Measurements from ENCODE around the gene MYBPC3. TPM values are rescaled to one million over a fixed set of nuclear protein-coding genes. Genes with fewer than 3 reads are reported as not detected.

Gene MYBPC3
- total and polyA plus RNA-seq, 10 of the 15 experiments (the other 5 are each of a cell fraction or from before 2014, with no cell fraction given), result 0.03 to 0.08 (median 0.03) TPM; not detected in 7

DNA sequence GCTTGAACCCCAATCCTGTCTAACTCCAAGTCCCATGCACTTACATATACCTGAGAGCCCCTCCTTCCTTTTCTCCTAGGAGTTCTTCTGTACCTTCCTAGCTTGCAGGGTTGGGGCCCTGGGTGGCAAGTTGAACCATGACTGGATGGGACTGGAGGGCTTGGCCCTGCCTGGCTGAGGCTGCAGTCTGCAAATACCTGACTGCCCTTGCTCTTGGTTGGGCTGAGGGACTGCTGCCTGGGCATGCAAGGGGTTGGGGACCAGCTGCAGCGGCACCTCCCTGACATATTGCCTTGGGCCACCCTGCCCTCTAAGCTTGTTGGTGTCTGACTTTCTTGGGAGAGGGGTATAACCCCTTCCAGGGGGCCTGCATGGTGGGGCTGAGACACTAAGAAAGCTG, 46.0 kb upstream of the MYBPC3 start:
- no peaks in the 10 kb centered on the region for H4K20me1 ChIP-seq (ENCODE audit: control insufficient read depth, insufficient read depth)
- 100% methylated on average over 1 of the region's 1 CpG for WGBS (ENCODE audit: insufficient coverage, insufficient replicate concordance, low lambda C conversion rate, missing lambda C conversion rate)
- FAIRE-seq (no peak), DNase-seq (ENCODE audit: low read depth, low spot score) (no peak), ATAC-seq (no peak)
- no peak overlapping the region for H3K27ac ChIP-seq (ENCODE audit: control insufficient read depth, insufficient read depth)
- ChIA-PET CTCF (interaction anchor here (0.5 to 8.1 kb wide), 5 partner anchors 11 to 224 kb away, joined by 3 to 73 read pairs (median 5); no protein-coding TSS in a partner anchor), RAD21 (ENCODE audit: unreplicated experiment) (interaction anchor here (1.0 to 3.3 kb wide), 4 partner anchors 7 to 25 kb away, joined by 5 to 31 read pairs (median 21); partner anchors contain the start of gene SPI1), SMC1A (ENCODE audit: uncharacterized antibody, unreplicated experiment) (interaction anchor here (0.8 to 3.1 kb wide), 5 partner anchors 9 to 126 kb away, joined by 3 to 15 read pairs (median 5); no protein-coding TSS in a partner anchor), POLR2A (interaction anchor here (2.1 to 6.8 kb wide), 4 partner anchors 9 to 183 kb away, joined by 17 to 57 read pairs (median 32); partner anchors contain the start of genes DDB2 and SPI1)
- H3K4me1 ChIP-seq (ENCODE audit: control insufficient read depth, insufficient read depth, low read length), result peaks cover 46% of the 10 kb centered on the region
- H3K4me2 ChIP-seq (ENCODE audit: control insufficient read depth, insufficient read depth), result no peak overlapping the region
- H2AFZ ChIP-seq (ENCODE audit: control insufficient read depth, low read depth, low read length), result no peak overlapping the region
- TF ChIP-seq SRF (IDR thresholded peaks at IDR 0.05; ENCODE audit: low read depth in 2 of 2, low read length in 2 of 2), result no peak
- no peak for TF ChIP-seq TAF1 (IDR thresholded peaks at IDR 0.05; ENCODE audit: borderline replicate concordance, low read depth, low read length)
- TF ChIP-seq ZNF384 (IDR thresholded peaks at IDR 0.05; ENCODE audit: borderline replicate concordance, low read depth, low read length), result no peak
- no peak for TF ChIP-seq ASH2L (IDR thresholded peaks at IDR 0.05; ENCODE audit: borderline replicate concordance, low read depth)
- no peak for TF ChIP-seq SMAD5 (IDR thresholded peaks at IDR 0.05; ENCODE audit: low read depth)
- TF ChIP-seq NBN (IDR thresholded peaks at IDR 0.05), result no peak
- TF ChIP-seq RELA (IDR thresholded peaks at IDR 0.05; ENCODE audit: borderline replicate concordance, partially characterized antibody), result no peak
- TF ChIP-seq TCF12 (IDR thresholded peaks at IDR 0.05; ENCODE audit: low read depth, low read length), result no peak
- intact Hi-C loops (cut with micrococcal nuclease; ENCODE audit: unreplicated experiment) (no loop called here), in situ Hi-C loops (cut with MboI) (no loop called here)
- no peaks in the 10 kb centered on the region; the same call in 1 of the 2 replicates for H3K79me2 ChIP-seq (ENCODE audit: control insufficient read depth, insufficient read depth, low read length)
- BruUV-seq (replicated peaks), result no TSS peak
- no peaks in the 10 kb centered on the region for H3K36me3 ChIP-seq (ENCODE audit: control insufficient read depth in 2 of 2, insufficient read depth in 2 of 2, low read length in 1 of 2)
- no peak overlapping the region for H3K9ac ChIP-seq (ENCODE audit: control insufficient read depth, insufficient read depth, low read length)
- no peaks in the 10 kb centered on the region for H3K27me3 ChIP-seq (replicated peaks in 1 of 2; ENCODE audit: control insufficient read depth in 2 of 2, insufficient read depth in 2 of 2, low read length in 1 of 2)
- H3K9me3 ChIP-seq (replicated peaks; ENCODE audit: control insufficient read depth, insufficient read depth, low read length), result no peaks in the 10 kb centered on the region
- no peak overlapping the region for H3K4me3 ChIP-seq

All from GM12878 (cell line).